Measurements from ENCODE around the gene KCNC4. TPM values are rescaled to one million over a fixed set of nuclear protein-coding genes. Genes with fewer than 3 reads are reported as not detected.

Gene KCNC4
- total RNA-seq, 4 donors from 2014 or later, result 2.9 to 9.0 (median 6.1) TPM

- WGBS, 2 donors, result 63 to 76% methylated on average over 2 of the region's 2 CpGs
- peaks cover 0 to 55% (median 7%) of the 10 kb centered on the region in 4 donors for H3K4me1 ChIP-seq
Measured at GRCh38 chr1:110213143-110213540, 3.0 kb downstream of the KCNC4 start.

DNA sequence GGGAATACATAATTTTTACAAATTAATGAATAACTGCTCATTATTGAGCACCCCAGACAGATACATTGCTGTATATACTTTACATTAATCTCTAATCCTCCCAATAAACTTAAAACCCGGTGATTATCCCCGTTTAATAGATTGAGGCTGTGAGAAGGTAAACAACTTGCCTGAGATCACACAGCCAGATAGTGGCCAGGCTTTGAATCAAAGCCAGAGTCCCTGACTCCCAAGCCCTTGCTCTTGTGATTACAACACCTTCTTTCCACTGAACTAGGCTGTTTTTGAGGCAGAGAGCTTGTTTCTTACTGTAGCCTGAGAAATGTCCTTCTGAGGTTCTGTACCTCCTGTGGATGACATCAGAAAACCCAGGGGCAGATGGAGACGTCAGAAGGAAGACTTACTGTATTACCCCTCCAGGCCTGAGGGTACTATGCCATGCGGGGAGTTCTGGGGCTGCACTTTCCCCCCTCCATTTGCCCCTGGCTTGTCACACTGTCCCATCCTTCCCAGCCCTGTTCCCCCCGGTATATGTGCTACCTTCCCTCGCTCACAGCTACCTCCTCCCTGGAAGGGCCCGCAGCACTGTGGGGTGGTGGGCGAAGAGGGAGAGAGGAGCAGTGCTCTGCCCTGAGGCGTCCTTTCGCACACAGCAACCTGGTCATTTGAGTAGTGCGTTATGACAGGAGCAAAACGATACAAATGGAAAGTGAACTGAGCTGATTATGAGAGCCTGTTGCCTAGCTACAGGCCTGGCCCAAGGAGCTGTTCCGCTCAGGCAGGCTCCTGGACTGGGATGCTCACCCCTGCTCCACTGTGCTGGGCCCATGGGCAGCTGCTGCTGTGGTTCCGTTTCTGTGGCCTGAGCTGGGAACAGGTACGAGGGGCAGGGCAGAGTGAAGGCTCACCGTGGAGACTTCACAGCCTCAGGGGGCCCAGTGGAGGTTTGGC is 4.6 kb downstream of the KCNC4 start:
- Histone ChIP-seq H3K27me3 (no peaks in the 10 kb centered on the region), H3K4me1 (peaks cover 0 to 47% (median 3%) of the 10 kb centered on the region in 4 donors), H3K4me3 (no peak overlapping the region), H3K27ac (no peak overlapping the region), H3K9me3 (no peaks in the 10 kb centered on the region), H3K36me3 (peaks cover 0 to 10% (median 0%) of the 10 kb centered on the region in 3 donors)
- DNase-seq (ENCODE audit: low spot score in 2 of 2), result no peak
- 83 to 86% methylated on average over 16 of the region's 16 CpGs for WGBS, 2 donors
- TF ChIP-seq EP300 (IDR thresholded peaks at IDR 0.05), result no peak
- TF ChIP-seq POLR2A (IDR thresholded peaks at IDR 0.05), result no peak
- TF ChIP-seq CTCF (IDR thresholded peaks at IDR 0.05), result no peak

More at GRCh38 chr1:110213143-110213540, 3.0 kb downstream of the KCNC4 start:
- Histone ChIP-seq H3K27me3 (no peaks in the 10 kb centered on the region), H3K4me3 (no peak overlapping the region), H3K27ac (no peak overlapping the region), H3K9me3 (no peaks in the 10 kb centered on the region), H3K36me3 (peaks cover 0 to 10% (median 0%) of the 10 kb centered on the region in 3 donors)
- TF ChIP-seq EP300 (IDR thresholded peaks at IDR 0.05) (no peak), CTCF (IDR thresholded peaks at IDR 0.05) (no peak)
- DNase-seq (ENCODE audit: low spot score in 2 of 2), result no peak

GRCh38 chr1:110215621-110216515 is 5.8 kb downstream of the KCNC4 start:
- no peaks in the 10 kb centered on the region for H3K27me3 ChIP-seq
- H3K4me3 ChIP-seq, result no peak overlapping the region
- DNase-seq (ENCODE audit: low spot score in 2 of 2), result no peak
- H3K36me3 ChIP-seq, result peaks cover 0 to 10% (median 0%) of the 10 kb centered on the region in 3 donors
- H3K27ac ChIP-seq, result no peak overlapping the region
- peaks cover 0 to 46% (median 2%) of the 10 kb centered on the region in 4 donors for H3K4me1 ChIP-seq
- 83 to 84% methylated on average over 6 to 7 of the region's 7 CpGs for WGBS, 2 donors
- no peaks in the 10 kb centered on the region for H3K9me3 ChIP-seq
- TF ChIP-seq POLR2A (IDR thresholded peaks at IDR 0.05) (no peak), CTCF (IDR thresholded peaks at IDR 0.05) (no peak), EP300 (IDR thresholded peaks at IDR 0.05) (no peak)

DNA sequence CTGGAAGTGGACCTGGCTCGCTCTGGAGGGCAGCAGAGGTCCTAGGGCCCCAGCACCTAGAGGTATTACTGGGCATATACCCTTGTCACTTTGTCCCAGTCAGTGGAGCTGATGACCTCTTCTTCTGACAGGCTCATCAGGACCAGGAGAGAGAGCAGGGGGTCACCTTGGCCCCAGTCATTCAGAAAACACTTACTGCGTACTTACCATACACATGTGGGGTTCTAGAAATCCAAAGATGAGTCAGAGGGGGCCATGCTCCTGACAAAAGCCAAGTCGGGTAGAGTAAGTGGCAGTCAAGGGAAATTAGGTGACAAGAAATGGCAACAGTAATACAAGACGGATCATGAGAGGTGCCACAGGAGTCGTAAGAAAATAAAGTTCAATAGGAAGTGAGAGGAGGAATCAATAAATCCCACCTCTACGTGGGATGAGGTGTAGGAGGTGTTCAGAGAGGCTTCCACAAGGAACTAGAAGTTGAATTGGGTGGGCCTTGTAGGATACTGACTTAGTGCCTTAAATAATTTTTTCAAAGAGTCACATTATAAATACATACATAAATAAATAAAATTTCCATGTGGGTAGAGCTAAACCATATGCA is 6.8 kb downstream of the KCNC4 start:
- no peak for TF ChIP-seq CTCF (IDR thresholded peaks at IDR 0.05)
- no peak for TF ChIP-seq POLR2A (IDR thresholded peaks at IDR 0.05)
- no peak for TF ChIP-seq EP300 (IDR thresholded peaks at IDR 0.05)
- Histone ChIP-seq H3K36me3 (peaks cover 0 to 16% (median 0%) of the 10 kb centered on the region in 3 donors), H3K4me3 (no peak overlapping the region), H3K9me3 (no peaks in the 10 kb centered on the region), H3K27ac (no peak overlapping the region), H3K27me3 (no peaks in the 10 kb centered on the region), H3K4me1 (peaks cover 0 to 35% (median 0%) of the 10 kb centered on the region in 4 donors)
- 90 to 94% methylated on average over 6 of the region's 6 CpGs for WGBS, 2 donors
- no peak for DNase-seq (ENCODE audit: low spot score in 2 of 2)
